Ascending aorta (tissue), 2 donors: ENCODE results near the gene AGPAT1. TPM values are rescaled to one million over a fixed set of nuclear protein-coding genes. Genes with fewer than 3 reads are reported as not detected.
A peak's percentile ranks its signal among the peaks of the same experiment; 100 is the strongest.
"Not testable (repeated sequence)": the region's sequence is repeated elsewhere in the genome, so short reads cannot be mapped to it uniquely, and the experiment has no call there.

Experiments used
- DNase-seq, 2 donors: peaks; one replicate each; pipeline ENCODE4 v3.0.0-alpha.2; 2019; ENCODE audit warnings: low spot score in 2 of 2
- H3K27ac ChIP-seq, 2 donors: fragments of 200-600 bp; sonication (generic); one replicate each; pipeline ENCODE4 v1.5.1; 2016 to 2017; ENCODE audit warnings: mild to moderate bottlenecking in 1 of 2
- H3K27me3 ChIP-seq: fragments of 200-600 bp; sonication (generic); one replicate; pipeline ENCODE4 v1.5.1; 2017
- H3K36me3 ChIP-seq, 2 donors: fragments of 200-600 bp; sonication (generic); one replicate each; pipeline ENCODE4 v1.5.1; 2016
- H3K4me1 ChIP-seq, 2 donors: fragments of 200-600 bp; sonication (generic); one replicate each; pipeline ENCODE4 v1.5.1; 2016 to 2017; ENCODE audit warnings: mild to moderate bottlenecking in 1 of 2
- H3K4me3 ChIP-seq, 2 donors: fragments of 200-600 bp; sonication (generic); one replicate each; pipeline ENCODE4 v1.5.1; 2016 to 2017; ENCODE audit warnings: mild to moderate bottlenecking in 1 of 2
- H3K9me3 ChIP-seq, 2 donors: fragments of 200-600 bp; sonication (generic); one replicate each; pipeline ENCODE4 v1.5.1; 2016
- intact Hi-C: fragments of 100-400 bp; cut with DNase I; formaldehyde crosslinking; loops from one replicate; pipeline ENCODE4 v1.15.1; 2023
- total RNA-seq: library from RNA; depleted of rRNA; stranded (reverse); fragments of >200 nt; gene quantifications from one replicate; pipeline ENCODE4 v1.1.0, GENCODE V29; 2016
- TF ChIP-seq, protein P1 (sequence below), 3 experiments: fragments of 200-600 bp in 2 of 3; fragments of 450-650 bp in 1 of 3; sonication (generic) in 2 of 3; IDR thresholded peaks; one replicate each; pipeline ENCODE4 v1.5.1; 2016 to 2019; ENCODE audit warnings: antibody characterized with exemption in 3 of 3, mild to moderate bottlenecking in 1 of 3, moderate library complexity in 1 of 3

Gene AGPAT1
- total RNA-seq, 1 donor from 2014 or later = 136 TPM

DNA sequence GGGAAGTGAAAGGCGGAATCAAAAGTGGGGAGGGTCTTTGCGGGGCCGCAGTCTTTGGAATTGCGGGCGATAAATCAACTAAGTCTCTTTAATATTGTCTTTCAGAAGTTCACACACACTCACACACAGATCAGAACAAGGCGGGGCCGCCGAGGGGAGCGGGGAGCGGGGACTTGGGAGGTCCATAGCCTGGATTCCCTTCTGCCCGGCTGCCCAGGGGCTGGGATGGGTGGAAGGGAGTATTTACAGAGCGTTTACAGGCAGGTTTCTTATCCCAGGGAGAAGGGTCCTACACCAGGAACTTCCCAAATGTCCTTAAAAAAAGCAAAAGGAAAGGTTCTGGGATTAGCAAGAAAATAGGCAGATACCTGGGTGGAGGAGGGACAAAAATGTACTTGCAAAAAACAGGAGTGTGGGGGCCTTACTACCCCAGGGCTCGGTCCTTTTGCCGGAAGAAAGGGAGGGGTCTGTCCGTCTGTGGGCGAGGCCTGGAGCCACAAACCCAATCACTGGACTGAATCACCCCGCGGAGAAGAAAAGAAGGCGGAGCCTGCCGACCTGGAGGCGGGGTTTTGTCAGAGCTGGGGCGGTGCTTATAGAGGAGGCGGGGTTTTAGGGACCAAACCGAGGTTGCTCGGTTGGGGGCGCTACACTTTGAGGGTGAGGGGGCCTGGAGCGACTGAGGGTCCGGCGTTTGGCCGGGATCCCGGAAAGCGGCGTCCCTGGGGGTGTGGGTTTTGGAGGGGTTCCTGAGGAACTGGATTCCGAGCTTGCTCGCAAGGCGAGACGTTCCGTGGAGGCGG is 27.4 kb downstream of the AGPAT1 start:
- TF ChIP-seq, protein P1, sequence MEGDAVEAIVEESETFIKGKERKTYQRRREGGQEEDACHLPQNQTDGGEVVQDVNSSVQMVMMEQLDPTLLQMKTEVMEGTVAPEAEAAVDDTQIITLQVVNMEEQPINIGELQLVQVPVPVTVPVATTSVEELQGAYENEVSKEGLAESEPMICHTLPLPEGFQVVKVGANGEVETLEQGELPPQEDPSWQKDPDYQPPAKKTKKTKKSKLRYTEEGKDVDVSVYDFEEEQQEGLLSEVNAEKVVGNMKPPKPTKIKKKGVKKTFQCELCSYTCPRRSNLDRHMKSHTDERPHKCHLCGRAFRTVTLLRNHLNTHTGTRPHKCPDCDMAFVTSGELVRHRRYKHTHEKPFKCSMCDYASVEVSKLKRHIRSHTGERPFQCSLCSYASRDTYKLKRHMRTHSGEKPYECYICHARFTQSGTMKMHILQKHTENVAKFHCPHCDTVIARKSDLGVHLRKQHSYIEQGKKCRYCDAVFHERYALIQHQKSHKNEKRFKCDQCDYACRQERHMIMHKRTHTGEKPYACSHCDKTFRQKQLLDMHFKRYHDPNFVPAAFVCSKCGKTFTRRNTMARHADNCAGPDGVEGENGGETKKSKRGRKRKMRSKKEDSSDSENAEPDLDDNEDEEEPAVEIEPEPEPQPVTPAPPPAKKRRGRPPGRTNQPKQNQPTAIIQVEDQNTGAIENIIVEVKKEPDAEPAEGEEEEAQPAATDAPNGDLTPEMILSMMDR (IDR thresholded peaks at IDR 0.05) = peak in 1 of 3 experiments; percentile 14
- Histone ChIP-seq H3K27me3 (no peaks in the 10 kb centered on the region), H3K27ac (no peak overlapping the region), H3K4me3 (no peak overlapping the region), H3K9me3 (no peaks in the 10 kb centered on the region), H3K4me1 (peaks cover 8 to 18% of the 10 kb centered on the region in 2 donors), H3K36me3 (peaks cover 10 to 13% of the 10 kb centered on the region in 2 donors)
- peak in 1 of 2 donors; percentile 81 for DNase-seq
- intact Hi-C loops = no loop called here

DNA sequence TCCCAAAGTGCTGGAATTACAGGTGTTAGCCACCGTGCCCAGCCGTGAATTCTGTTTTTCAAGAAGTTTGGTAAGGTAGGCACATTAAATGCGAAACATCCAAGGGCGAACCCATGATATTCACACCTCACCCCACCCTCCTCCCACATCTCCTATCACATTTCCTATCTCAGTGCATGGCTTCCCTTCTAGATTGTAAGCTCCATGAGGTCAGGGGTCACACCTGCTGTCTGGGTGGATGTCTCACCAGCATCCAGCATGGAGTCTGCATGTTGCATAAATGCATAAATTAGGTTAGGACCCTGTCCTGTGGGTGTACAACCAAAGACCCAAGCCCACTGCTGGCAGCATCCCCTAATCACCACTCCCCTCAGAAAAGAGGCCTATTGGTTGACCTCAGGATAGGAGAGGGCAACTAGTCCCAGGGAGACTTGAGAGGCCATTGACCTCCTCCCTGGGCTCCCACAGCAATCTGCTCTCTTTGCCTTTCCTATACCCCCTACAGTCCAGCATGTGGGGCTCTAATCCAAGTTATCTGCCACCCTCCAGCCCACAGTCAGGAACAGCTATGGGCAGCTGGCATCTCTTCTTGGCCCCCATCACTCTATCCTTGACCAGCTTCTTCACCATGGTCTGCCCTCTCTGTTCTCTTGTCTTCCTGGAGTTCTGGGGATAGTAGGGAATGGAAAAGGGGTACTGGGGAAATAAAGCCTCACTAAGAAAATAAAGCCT is 28.3 kb downstream of the AGPAT1 start:
- no peak for DNase-seq
- Histone ChIP-seq H3K9me3 (no peaks in the 10 kb centered on the region), H3K4me1 (peaks cover 8 to 15% of the 10 kb centered on the region in 2 donors), H3K27ac (no peak overlapping the region), H3K27me3 (no peaks in the 10 kb centered on the region), H3K36me3 (peaks cover 10 to 13% of the 10 kb centered on the region in 2 donors), H3K4me3 (no peak overlapping the region)
- intact Hi-C loops = no loop called here
- TF ChIP-seq, protein P1 (IDR thresholded peaks at IDR 0.05) = no peak

- intact Hi-C loops = no loop called here
- Histone ChIP-seq H3K27me3 (no peaks in the 10 kb centered on the region), H3K27ac (no peak overlapping the region), H3K4me3 (no peak overlapping the region), H3K36me3 (peaks cover 10 to 13% of the 10 kb centered on the region in 2 donors), H3K4me1 (peaks cover 8% of the 10 kb centered on the region in 2 donors), H3K9me3 (no peaks in the 10 kb centered on the region)
- TF ChIP-seq, protein P1 (IDR thresholded peaks at IDR 0.05) = no peak
- no peak for DNase-seq
These were observed 29.2 kb downstream of the AGPAT1 start for GRCh38 chr6:32146687-32147086.

DNA sequence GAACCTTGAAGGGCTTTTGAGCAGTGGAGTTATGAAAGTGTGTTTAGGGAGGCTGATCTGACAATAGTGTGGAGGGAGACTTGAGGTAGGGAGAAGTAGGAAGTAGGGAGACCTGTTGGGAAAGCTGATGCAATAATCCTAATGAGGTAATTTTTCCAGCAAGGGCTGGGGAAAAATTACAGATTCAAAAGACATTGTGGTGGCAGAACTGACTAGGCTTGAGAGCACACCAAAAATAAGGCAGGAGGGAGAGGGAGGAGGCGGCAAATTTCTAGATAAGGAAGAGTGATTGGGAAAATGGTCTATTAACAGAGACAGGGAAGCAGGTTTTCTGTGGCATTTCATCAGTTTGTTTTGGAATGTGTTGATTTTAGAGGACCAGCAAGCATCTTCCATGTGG is 29.6 kb downstream of the AGPAT1 start:
- no peaks in the 10 kb centered on the region for H3K9me3 ChIP-seq
- no peaks in the 10 kb centered on the region for H3K27me3 ChIP-seq
- DNase-seq = no peak
- peaks cover 8% of the 10 kb centered on the region in 2 donors for H3K4me1 ChIP-seq
- intact Hi-C loops = no loop called here
- H3K27ac ChIP-seq = no peak overlapping the region
- H3K36me3 ChIP-seq = peaks cover 10 to 13% of the 10 kb centered on the region in 2 donors
- TF ChIP-seq, protein P1 (IDR thresholded peaks at IDR 0.05) = no peak
- H3K4me3 ChIP-seq = no peak overlapping the region

GRCh38 chr6:32144238-32144637 is 31.6 kb downstream of the AGPAT1 start:
- H3K4me1 ChIP-seq, H3K27me3 ChIP-seq, H3K4me3 ChIP-seq, H3K36me3 ChIP-seq, H3K27ac ChIP-seq, H3K9me3 ChIP-seq, DNase-seq, intact Hi-C loops: not testable (repeated sequence)

GRCh38 chr6:32140420-32141046 is 35.4 kb downstream of the AGPAT1 start:
- Histone ChIP-seq H3K4me3 (no peak overlapping the region), H3K27me3 (no peaks in the 10 kb centered on the region), H3K9me3 (no peaks in the 10 kb centered on the region), H3K27ac (no peak overlapping the region), H3K36me3 (no peaks in the 10 kb centered on the region), H3K4me1 (no peaks in the 10 kb centered on the region)
- DNase-seq = no peak
- intact Hi-C loops = no loop called here
- TF ChIP-seq, protein P1 (IDR thresholded peaks at IDR 0.05) = no peak
